ENCODE data around the gene KIF22. TPM values are rescaled to one million over a fixed set of nuclear protein-coding genes. Genes with fewer than 3 reads are reported as not detected.
A peak's percentile ranks its signal among the peaks of the same experiment; 100 is the strongest.

The KIF22 gene
- total and polyA plus RNA-seq, 9 of the 15 experiments (the other 6 are each of a cell fraction or from before 2014, with no cell fraction given), result 8.7 to 232 (median 131) TPM

GRCh38 chr16:29745853-29746345 lies 44.7 kb upstream of the KIF22 start, which contains the start of gene C16orf54:
Gene C16orf54, minus strand, starts transcription at chr16:29745990. Its CDS starts 1,039 bp downstream, at chr16:29744951.
- Histone ChIP-seq H3K36me3 (ENCODE audit: control insufficient read depth, insufficient read depth, low read length) (no peaks in the 10 kb centered on the region), H2AFZ (ENCODE audit: low read depth, low read length) (no peak within 1 kb of the TSS), H3K9me1 (ENCODE audit: control insufficient read depth, insufficient read depth, low read length) (no peaks in the 10 kb centered on the region), H3K4me2 (ENCODE audit: insufficient read depth, low read length) (no peak within 1 kb of the TSS), H3K9me3 (replicated peaks; ENCODE audit: control insufficient read depth, insufficient read depth, low read depth, low read length) (0 out of 2 replicates have a peak, but pooled peaks cover 2% of the 10 kb centered on the region), H3K9ac (ENCODE audit: insufficient read depth in 1 of 2, low read depth in 2 of 2, low read length in 2 of 2) (peak within 1 kb of the TSS in 1 of 2 experiments; percentile 35; a peak in 2 of 4 replicates), H3K27ac (ENCODE audit: extremely low read depth, low read depth, low read length) (no peak within 1 kb of the TSS), H3K27me3 (ENCODE audit: control insufficient read depth in 2 of 2, insufficient read depth in 2 of 2, low read length in 2 of 2) (no peaks in the 10 kb centered on the region), H3K79me2 (ENCODE audit: control insufficient read depth, insufficient read depth, low read length) (no peaks in the 10 kb centered on the region), H4K20me1 (replicated peaks; ENCODE audit: control insufficient read depth, insufficient read depth, low read length) (no peaks in the 10 kb centered on the region), H3K4me3 (no peak within 1 kb of the TSS), H3K4me1 (replicated peaks in 1 of 2; ENCODE audit: control insufficient read depth in 2 of 2, insufficient read depth in 2 of 2, low read length in 2 of 2) (peaks cover 0 to 18% of the 10 kb centered on the region in 2 experiments; a peak in 4 of 5 replicates)
- ATAC-seq, result no peak
- POLR2A ChIA-PET, result no interaction called here
- FAIRE-seq, result no peak
- no TSS peak for BruUV-seq (replicated peaks)
- 53% methylated on average over 11 of the region's 12 CpGs for WGBS (ENCODE audit: insufficient coverage, low coverage, missing lambda C conversion rate)
- intact Hi-C loops (cut with micrococcal nuclease) (no loop called here), in situ Hi-C loops (cut with MboI) (no loop called here)
- CTCF ChIA-PET (ENCODE audit: low intra/inter-chr PET ratio), result no interaction called here
- no peak for DNase-seq (ENCODE audit: extremely low read depth in 1 of 4, low spot score in 3 of 4)
- no peak for TF ChIP-seq AFF4 (CRISPR knock-in tag; IDR thresholded peaks at IDR 0.05)
- no peak for TF ChIP-seq CCNT2 (IDR thresholded peaks at IDR 0.05; ENCODE audit: borderline replicate concordance, extremely low read depth, insufficient read length, low read depth, low read length)
- no peak for TF ChIP-seq ZNF280A (IDR thresholded peaks at IDR 0.05; ENCODE audit: low read depth, partially characterized antibody)
- TF ChIP-seq ARID3B (CRISPR knock-in tag; IDR thresholded peaks at IDR 0.05; ENCODE audit: borderline replicate concordance), result no peak
- TF ChIP-seq PURB (CRISPR knock-in tag; IDR thresholded peaks at IDR 0.05; ENCODE audit: low read depth), result no peak
- no peak for TF ChIP-seq CBX3 (IDR thresholded peaks at IDR 0.05; ENCODE audit: borderline replicate concordance in 1 of 2, low read length in 2 of 2)
- no peak for TF ChIP-seq TAF15 (IDR thresholded peaks at IDR 0.05; ENCODE audit: low read depth, low read length)
- TF ChIP-seq TFAM (CRISPR knock-in tag; conservative IDR thresholded peaks at IDR 0.05), result no peak
- TF ChIP-seq ARID1B (IDR thresholded peaks at IDR 0.05), result no peak
- no peak for TF ChIP-seq SMARCC2 (IDR thresholded peaks at IDR 0.05; ENCODE audit: low read depth)
- no peak for TF ChIP-seq SAFB (IDR thresholded peaks at IDR 0.05; ENCODE audit: borderline replicate concordance, low read depth, low read length)
- TF ChIP-seq ZBTB33 (CRISPR knock-in tag; IDR thresholded peaks at IDR 0.05), result no peak

All from K562 (cell line).